GM19025 (cell line): ENCODE data around the gene KLHL7.
"Not testable (repeated sequence)": the region's sequence is repeated elsewhere in the genome, so short reads cannot be mapped to it uniquely, and the experiment has no call there.

ENCODE experiments used
- ATAC-seq: cut with Tn5 transposase; IDR thresholded peaks from one replicate; pipeline ENCODE4 v1.9.1; 2021; ENCODE audit warnings: mild to moderate bottlenecking, low read depth, moderate library complexity; ENCODE audit not compliant: unreplicated experiment

The KLHL7 gene

GRCh38 chr7:23168111-23168885 is 62.7 kb downstream of the KLHL7 start:
- ATAC-seq, result no peak

GRCh38 chr7:23175938-23176337 is 70.4 kb downstream of the KLHL7 start:
- ATAC-seq, result no peak

- peak; percentile 96 for ATAC-seq
Measured at GRCh38 chr7:23181684-23182553, 76.3 kb downstream of the KLHL7 start, which contains the start of gene NUP42. NUP42 (plus strand) TSS chr7:23182048; CDS start chr7:23182086, 38 bp downstream.

DNA sequence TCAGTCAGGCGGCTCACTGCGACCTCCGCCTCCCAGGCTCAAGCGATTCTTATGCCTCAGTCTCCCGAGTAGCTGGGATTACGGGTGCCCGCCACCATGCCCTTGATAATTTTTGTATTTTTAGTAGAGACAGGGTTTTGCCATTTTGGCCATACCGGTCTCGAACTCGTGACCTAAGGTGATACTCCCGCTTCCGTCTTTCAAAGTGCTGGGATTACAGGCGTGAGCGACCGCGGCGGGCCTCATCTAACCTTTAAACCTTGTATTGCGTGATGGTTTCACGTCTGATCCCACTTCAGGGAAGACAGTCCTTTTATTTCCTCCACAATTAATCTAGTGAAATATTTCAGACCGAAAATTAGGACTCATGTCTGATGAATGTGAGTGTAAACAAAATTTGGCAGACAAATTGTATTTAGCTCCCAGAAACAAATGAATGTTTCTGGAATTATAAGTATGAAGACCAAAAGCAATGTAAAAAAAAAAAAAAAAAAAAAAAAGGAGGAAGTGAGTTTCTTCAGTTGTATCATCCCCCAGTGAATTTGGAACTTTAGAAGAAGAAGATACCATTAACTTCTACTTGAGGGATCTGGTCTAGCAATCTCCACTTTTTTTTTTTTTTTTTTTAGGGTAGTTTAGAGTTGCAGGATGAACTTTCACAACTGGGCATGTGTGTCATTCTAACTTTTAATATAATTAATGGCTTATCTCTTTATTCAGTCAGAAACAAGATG is 77.9 kb downstream of the KLHL7 start:
- no peak for ATAC-seq

DNA sequence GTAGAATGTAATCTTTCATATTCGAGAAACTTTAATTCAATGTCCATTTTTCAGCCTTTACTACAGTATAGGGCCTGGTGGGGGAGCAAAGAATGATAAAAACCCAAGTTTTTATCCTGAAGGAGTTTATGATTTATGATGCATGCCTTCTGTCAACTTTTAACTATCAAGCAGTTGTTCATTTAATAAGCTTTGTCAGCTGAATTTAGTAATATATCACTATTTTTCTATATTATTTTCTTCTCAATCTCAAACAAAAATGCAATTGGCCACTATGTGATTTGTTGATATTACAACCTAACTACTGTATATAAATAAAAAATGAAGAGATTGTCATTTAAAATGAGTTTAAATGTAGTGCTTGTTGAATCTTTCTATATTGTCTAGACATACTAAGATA is 78.7 kb downstream of the KLHL7 start:
- no peak for ATAC-seq

DNA sequence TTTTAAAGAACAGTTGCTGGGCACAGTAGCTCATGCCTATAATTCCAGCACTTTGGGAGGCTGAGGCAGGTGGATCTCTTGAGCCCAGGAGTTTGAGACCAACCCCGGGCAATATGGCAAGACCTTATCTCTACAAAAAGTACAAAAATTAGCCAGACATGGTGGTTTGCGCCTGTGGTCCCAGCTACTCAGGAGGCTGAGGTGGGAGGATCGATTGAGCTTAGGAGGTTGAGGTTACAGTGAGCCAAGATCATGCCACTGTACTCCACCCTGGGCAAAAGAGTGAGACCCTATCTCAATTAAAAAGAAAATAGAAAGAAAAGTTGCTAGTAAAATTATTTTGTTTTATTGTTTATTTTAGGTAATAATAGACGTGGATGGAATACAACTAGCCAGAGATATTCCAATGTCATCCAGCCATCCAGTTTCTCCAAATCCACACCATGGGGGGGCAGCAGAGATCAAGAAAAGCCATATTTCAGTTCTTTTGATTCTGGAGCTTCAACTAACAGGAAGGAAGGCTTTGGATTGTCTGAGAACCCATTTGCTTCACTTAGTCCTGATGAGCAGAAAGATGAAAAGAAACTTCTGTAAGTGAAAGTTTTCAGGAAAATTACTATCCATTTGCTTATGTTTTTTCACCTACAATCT is 79.2 kb downstream of the KLHL7 start:
- no peak for ATAC-seq

DNA sequence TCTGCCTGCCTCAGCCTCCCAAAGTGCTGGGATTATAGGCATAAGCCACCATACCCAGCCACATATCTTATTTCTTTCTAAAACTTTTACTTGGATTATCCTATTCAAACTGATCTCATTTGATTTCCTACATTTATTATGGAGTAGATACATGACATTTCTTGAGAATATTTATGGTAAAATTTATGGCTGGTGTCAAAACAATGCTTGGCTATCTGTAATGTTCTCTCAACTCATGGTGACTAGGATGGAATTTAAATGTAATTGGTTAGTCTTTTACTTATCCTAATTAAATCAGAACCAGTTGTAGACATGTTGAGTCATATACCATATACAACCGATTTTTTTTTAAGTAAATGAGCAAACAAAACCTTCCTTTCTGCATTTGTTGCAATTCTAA is 80.4 kb downstream of the KLHL7 start:
- ATAC-seq, result no peak

- ATAC-seq, result no peak
Measured at GRCh38 chr7:23191022-23191421, 85.4 kb downstream of the KLHL7 start.

- ATAC-seq, result not testable (repeated sequence)
Measured at GRCh38 chr7:23193650-23194227, 88.2 kb downstream of the KLHL7 start.

- ATAC-seq, result no peak
Measured at GRCh38 chr7:23196306-23196705, 90.7 kb downstream of the KLHL7 start.

GRCh38 chr7:23197745-23198144 is 92.2 kb downstream of the KLHL7 start:
- ATAC-seq, result not testable (repeated sequence)

DNA sequence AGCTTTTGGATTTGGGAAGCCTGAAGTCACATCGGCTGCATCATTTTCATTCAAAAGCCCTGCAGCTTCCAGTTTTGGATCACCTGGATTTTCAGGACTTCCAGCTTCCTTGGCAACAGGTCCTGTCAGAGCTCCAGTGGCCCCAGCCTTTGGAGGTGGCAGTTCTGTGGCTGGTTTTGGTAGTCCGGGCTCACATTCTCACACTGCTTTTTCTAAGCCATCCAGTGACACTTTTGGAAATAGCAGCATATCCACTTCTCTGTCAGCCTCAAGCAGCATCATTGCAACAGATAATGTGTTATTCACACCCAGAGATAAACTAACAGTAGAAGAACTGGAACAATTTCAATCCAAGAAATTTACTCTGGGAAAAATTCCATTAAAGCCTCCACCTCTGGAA is 94.7 kb downstream of the KLHL7 start:
- ATAC-seq, result no peak

DNA sequence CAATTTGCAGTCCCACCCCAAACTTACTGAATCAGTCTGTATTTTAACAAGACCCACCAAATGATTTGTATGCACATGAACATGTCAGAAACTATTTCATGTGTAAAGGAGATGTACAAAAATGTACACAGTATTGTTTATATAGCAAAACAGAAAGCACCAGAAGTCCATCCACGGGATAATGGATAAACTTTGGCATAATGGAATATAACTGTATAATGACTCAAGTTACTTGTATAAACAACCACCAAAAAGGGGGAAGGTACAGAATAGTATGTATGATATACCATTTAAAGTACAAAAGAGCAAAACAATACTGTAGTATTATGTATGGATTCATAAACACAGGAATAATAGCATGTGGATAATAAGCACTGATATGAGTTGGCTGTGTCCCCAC is 98.7 kb downstream of the KLHL7 start:
- ATAC-seq, result no peak

DNA sequence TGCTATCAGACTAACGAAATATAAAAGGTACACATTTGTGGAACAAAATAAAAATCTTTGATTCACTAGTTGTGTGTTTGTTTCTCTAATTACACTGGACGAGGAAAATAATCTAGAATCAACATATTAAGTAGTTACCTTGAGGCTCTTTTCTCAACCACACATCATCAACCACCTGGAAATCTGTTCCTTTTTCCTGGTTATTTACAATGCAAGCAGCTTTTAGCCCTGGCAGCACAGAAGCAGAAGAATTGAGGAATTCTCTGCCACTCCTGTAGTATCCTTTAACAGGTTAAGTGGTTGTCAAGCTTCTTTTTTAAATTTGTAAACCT is 100.0 kb downstream of the KLHL7 start:
- no peak for ATAC-seq

DNA sequence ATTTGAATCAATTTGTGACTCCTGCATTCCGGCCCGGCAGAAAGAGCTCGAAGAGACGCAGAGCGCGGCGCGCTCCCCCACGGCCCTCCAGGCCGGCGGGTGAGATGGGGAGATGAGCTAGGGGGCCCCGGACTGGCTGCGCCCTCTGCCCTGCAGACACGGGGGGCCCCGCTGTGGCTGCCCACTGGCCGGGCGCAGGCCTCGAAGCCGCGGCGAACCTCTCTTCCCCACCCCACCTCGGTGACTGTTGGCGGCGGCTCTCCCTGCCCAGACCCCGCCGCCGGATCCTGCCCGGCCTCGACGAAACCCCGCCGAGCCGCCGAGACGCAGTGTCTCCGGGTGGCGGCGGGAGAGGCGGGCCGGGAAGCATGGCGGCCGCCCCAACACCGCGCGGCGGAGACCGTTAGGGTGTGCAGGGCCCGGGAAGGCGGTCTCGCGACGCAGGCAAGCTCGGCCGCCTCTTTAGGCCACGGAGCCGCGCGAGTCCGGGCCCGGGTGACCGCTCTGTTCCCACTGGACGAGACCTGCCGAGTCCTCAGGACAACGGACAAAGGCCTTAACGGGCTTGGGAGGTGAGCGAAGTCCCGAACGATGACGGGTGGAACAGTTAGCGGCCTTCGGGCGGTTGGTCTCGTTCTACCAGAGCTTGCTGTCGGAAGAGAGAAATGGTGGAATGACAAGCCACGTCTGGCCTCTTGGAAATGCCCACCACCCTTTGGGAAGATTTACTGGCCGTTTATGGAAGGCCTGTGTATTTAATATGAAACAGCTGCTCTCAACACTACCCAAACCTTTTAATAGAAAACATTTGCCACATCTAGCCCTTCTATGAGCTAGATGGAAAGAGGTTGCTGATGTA is 100.6 kb downstream of the KLHL7 start:
- ATAC-seq, result no peak

- ATAC-seq, result no peak
Measured at GRCh38 chr7:23207021-23207420, 101.4 kb downstream of the KLHL7 start.

GRCh38 chr7:23207884-23208283 is 102.3 kb downstream of the KLHL7 start:
- no peak for ATAC-seq

- ATAC-seq, result no peak
Measured at GRCh38 chr7:23208316-23208715, 102.7 kb downstream of the KLHL7 start.

- no peak for ATAC-seq
Measured at GRCh38 chr7:23210506-23210905, 104.9 kb downstream of the KLHL7 start.
